ENCODE results near the gene ATP2B1. TPM values are rescaled to one million over a fixed set of nuclear protein-coding genes. Genes with fewer than 3 reads are reported as not detected.

ATP2B1 gene
- total RNA-seq, 1 donor, result 99.9 TPM

DNA sequence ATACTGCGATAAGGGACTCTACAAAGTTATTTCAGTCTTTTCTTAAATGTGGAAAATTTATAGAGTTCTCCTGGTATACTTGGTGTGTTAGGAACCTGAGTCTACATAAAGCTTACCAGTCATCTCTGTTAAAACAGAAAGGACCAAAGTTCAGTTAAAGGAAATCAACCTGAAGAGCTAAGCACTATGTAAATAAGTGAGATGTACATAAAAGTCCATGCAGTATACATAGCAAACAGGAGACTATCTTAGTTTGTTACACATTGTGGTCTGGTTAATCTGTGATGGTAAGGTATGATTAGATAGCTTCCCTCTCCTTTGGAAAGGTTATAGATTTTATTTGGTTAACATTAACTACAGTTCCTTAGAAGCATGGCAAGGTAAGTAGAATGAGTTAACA lies 75.9 kb downstream of the ATP2B1 start:
- Histone ChIP-seq H3K79me2 (ENCODE audit: insufficient read depth, low read length) (peaks cover 82% of the 10 kb centered on the region), H3K9me3 (ENCODE audit: low read depth, low read length) (no peaks in the 10 kb centered on the region), H3K4me3 (ENCODE audit: insufficient read depth, low read length) (no peak overlapping the region), H3K4me1 (ENCODE audit: insufficient read depth, low read length) (peaks cover 16% of the 10 kb centered on the region), H3K27ac (ENCODE audit: low read depth, low read length) (no peak overlapping the region), H4K20me1 (ENCODE audit: insufficient read depth, low read length) (no peaks in the 10 kb centered on the region), H3K4me2 (ENCODE audit: insufficient read depth, low read length) (no peak overlapping the region), H3K27me3 (ENCODE audit: insufficient read depth, low read length) (no peaks in the 10 kb centered on the region), H2AFZ (ENCODE audit: low read length) (no peak overlapping the region), H3K36me3 (ENCODE audit: insufficient read depth, low read length) (peaks cover 48% of the 10 kb centered on the region)
- TF ChIP-seq, protein P1, sequence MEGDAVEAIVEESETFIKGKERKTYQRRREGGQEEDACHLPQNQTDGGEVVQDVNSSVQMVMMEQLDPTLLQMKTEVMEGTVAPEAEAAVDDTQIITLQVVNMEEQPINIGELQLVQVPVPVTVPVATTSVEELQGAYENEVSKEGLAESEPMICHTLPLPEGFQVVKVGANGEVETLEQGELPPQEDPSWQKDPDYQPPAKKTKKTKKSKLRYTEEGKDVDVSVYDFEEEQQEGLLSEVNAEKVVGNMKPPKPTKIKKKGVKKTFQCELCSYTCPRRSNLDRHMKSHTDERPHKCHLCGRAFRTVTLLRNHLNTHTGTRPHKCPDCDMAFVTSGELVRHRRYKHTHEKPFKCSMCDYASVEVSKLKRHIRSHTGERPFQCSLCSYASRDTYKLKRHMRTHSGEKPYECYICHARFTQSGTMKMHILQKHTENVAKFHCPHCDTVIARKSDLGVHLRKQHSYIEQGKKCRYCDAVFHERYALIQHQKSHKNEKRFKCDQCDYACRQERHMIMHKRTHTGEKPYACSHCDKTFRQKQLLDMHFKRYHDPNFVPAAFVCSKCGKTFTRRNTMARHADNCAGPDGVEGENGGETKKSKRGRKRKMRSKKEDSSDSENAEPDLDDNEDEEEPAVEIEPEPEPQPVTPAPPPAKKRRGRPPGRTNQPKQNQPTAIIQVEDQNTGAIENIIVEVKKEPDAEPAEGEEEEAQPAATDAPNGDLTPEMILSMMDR (IDR thresholded peaks at IDR 0.05; ENCODE audit: extremely low read depth, low read depth, low read length), result no peak
- DNase-seq (ENCODE audit: insufficient read length, low spot score, missing footprints), result no peak

DNA sequence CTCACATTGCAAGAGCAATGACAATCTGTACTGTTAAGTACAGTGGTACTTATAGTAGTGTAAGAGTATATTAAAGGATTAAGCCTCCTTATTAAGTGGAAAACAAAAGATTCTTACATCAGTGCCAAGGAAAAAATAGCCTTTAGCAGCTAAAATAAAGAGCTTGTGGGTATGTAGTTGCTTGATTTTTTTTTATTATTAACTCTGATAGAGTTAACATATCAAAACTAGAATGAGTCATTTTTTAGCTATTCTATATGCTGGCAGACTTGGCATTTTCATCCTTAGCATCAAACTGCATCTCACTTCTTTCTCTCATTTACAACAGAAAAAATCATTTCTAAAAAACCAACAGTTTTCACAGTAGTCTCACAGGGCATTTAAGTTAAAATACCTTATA lies 86.5 kb downstream of the ATP2B1 start:
- H2AFZ ChIP-seq (ENCODE audit: low read length), result no peak overlapping the region
- peaks cover 41% of the 10 kb centered on the region for H3K36me3 ChIP-seq (ENCODE audit: insufficient read depth, low read length)

DNA sequence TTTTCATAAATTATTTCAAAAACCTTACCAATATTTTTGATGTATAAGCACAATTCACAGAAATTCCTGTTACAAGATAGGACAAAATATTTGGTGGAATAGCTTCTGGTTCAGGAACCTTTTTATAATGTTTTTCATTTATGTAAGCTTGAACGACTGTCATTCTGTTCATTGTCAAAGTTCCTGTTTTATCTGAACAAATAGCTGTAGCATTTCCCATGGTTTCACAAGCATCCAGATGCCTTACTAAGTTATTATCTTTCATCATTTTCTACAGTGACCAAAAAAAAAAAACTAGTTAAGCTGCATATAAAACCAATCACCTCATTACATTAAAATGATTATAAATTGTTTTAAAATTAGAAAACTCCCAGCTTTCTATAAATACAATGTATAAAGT lies 87.1 kb downstream of the ATP2B1 start:
- TF ChIP-seq, protein P1 (IDR thresholded peaks at IDR 0.05; ENCODE audit: extremely low read depth, low read depth, low read length), result no peak
- DNase-seq (ENCODE audit: insufficient read length, low spot score, missing footprints), result no peak
- Histone ChIP-seq H2AFZ (ENCODE audit: low read length) (no peak overlapping the region), H3K4me3 (ENCODE audit: insufficient read depth, low read length) (no peak overlapping the region), H3K4me1 (ENCODE audit: insufficient read depth, low read length) (peaks cover 3% of the 10 kb centered on the region), H3K36me3 (ENCODE audit: insufficient read depth, low read length) (peaks cover 40% of the 10 kb centered on the region), H3K27me3 (ENCODE audit: insufficient read depth, low read length) (no peaks in the 10 kb centered on the region), H3K27ac (ENCODE audit: low read depth, low read length) (no peak overlapping the region), H3K9me3 (ENCODE audit: low read depth, low read length) (no peaks in the 10 kb centered on the region), H3K4me2 (ENCODE audit: insufficient read depth, low read length) (no peak overlapping the region), H4K20me1 (ENCODE audit: insufficient read depth, low read length) (no peaks in the 10 kb centered on the region), H3K79me2 (ENCODE audit: insufficient read depth, low read length) (peaks cover 29% of the 10 kb centered on the region)

More for the DNA sequence above, 86.5 kb downstream of the ATP2B1 start:
- H3K4me1 ChIP-seq (ENCODE audit: insufficient read depth, low read length), result peaks cover 3% of the 10 kb centered on the region
- peaks cover 29% of the 10 kb centered on the region for H3K79me2 ChIP-seq (ENCODE audit: insufficient read depth, low read length)
- TF ChIP-seq, protein P1 (IDR thresholded peaks at IDR 0.05; ENCODE audit: extremely low read depth, low read depth, low read length), result no peak
- no peaks in the 10 kb centered on the region for H3K27me3 ChIP-seq (ENCODE audit: insufficient read depth, low read length)
- H3K4me3 ChIP-seq (ENCODE audit: insufficient read depth, low read length), result no peak overlapping the region
- no peak overlapping the region for H3K4me2 ChIP-seq (ENCODE audit: insufficient read depth, low read length)
- no peak for DNase-seq (ENCODE audit: insufficient read length, low spot score, missing footprints)
- no peaks in the 10 kb centered on the region for H4K20me1 ChIP-seq (ENCODE audit: insufficient read depth, low read length)
- no peaks in the 10 kb centered on the region for H3K9me3 ChIP-seq (ENCODE audit: low read depth, low read length)
- no peak overlapping the region for H3K27ac ChIP-seq (ENCODE audit: low read depth, low read length)

DNA sequence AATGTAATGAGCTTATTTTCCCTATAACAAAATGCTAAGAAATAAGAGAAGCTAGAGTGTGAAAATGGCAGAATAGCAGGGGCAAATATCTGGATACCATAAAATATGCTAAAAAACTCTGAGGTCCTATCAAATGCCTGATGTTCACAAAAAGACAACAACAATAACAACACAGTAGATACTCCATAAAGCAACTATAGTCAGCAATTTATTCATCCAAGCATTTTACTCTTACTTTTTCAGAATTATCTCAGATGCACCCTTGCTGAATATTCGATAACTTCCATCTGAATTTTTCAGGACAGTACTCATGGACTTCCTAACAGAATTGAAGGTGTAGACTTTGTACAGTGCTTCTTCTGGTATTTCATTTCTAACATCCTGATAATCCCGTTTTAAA lies 88.9 kb downstream of the ATP2B1 start:
- TF ChIP-seq, protein P1 (IDR thresholded peaks at IDR 0.05; ENCODE audit: extremely low read depth, low read depth, low read length), result no peak
- H3K4me3 ChIP-seq (ENCODE audit: insufficient read depth, low read length), result no peak overlapping the region
- no peaks in the 10 kb centered on the region for H3K9me3 ChIP-seq (ENCODE audit: low read depth, low read length)
- H3K4me2 ChIP-seq (ENCODE audit: insufficient read depth, low read length), result no peak overlapping the region
- H3K36me3 ChIP-seq (ENCODE audit: insufficient read depth, low read length), result peaks cover 38% of the 10 kb centered on the region
- H2AFZ ChIP-seq (ENCODE audit: low read length), result no peak overlapping the region
- no peak for DNase-seq (ENCODE audit: insufficient read length, low spot score, missing footprints)
- H3K79me2 ChIP-seq (ENCODE audit: insufficient read depth, low read length), result peaks cover 33% of the 10 kb centered on the region
- no peaks in the 10 kb centered on the region for H3K27me3 ChIP-seq (ENCODE audit: insufficient read depth, low read length)
- no peak overlapping the region for H3K27ac ChIP-seq (ENCODE audit: low read depth, low read length)
- no peaks in the 10 kb centered on the region for H4K20me1 ChIP-seq (ENCODE audit: insufficient read depth, low read length)
- H3K4me1 ChIP-seq (ENCODE audit: insufficient read depth, low read length), result peaks cover 3% of the 10 kb centered on the region
